ENCODE results near the gene LHFPL3.

DNA sequence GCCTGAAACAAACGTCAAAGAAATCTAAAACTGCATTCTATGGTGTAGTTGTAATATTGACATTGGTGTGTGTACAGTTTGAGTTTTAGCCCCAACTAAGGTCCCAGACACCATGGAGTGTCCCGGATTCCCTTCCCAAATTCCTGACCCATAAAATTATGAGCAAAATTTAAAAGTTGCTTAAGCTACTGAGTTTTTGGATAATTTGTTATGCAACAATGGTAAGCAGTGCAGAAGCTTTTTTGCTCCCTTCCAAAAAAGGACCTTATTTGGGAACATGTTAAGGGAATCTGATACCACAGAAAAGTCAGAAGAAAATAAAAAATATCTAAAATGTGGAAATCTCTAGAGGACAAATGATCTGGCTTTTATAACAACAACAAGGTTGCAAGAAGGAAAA lies 622.4 kb downstream of the LHFPL3 start:
- TF ChIP-seq, protein P1, sequence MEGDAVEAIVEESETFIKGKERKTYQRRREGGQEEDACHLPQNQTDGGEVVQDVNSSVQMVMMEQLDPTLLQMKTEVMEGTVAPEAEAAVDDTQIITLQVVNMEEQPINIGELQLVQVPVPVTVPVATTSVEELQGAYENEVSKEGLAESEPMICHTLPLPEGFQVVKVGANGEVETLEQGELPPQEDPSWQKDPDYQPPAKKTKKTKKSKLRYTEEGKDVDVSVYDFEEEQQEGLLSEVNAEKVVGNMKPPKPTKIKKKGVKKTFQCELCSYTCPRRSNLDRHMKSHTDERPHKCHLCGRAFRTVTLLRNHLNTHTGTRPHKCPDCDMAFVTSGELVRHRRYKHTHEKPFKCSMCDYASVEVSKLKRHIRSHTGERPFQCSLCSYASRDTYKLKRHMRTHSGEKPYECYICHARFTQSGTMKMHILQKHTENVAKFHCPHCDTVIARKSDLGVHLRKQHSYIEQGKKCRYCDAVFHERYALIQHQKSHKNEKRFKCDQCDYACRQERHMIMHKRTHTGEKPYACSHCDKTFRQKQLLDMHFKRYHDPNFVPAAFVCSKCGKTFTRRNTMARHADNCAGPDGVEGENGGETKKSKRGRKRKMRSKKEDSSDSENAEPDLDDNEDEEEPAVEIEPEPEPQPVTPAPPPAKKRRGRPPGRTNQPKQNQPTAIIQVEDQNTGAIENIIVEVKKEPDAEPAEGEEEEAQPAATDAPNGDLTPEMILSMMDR (IDR thresholded peaks at IDR 0.05; ENCODE audit: borderline replicate concordance, extremely low read depth, low read length, poor library complexity, severe bottlenecking), result no peak
- TF ChIP-seq EZH2 (IDR thresholded peaks at IDR 0.05; ENCODE audit: borderline replicate concordance, low read depth, low read length, severe bottlenecking), result no peak
